ENCODE data around the gene DEDD2. TPM values are rescaled to one million over a fixed set of nuclear protein-coding genes. Genes with fewer than 3 reads are reported as not detected.

DEDD2 gene
- total and polyA plus RNA-seq, 2 donors (not counting 3 experiments of a cell fraction or from before 2014, with no cell fraction given) = 19.5 to 34.8 TPM

DNA sequence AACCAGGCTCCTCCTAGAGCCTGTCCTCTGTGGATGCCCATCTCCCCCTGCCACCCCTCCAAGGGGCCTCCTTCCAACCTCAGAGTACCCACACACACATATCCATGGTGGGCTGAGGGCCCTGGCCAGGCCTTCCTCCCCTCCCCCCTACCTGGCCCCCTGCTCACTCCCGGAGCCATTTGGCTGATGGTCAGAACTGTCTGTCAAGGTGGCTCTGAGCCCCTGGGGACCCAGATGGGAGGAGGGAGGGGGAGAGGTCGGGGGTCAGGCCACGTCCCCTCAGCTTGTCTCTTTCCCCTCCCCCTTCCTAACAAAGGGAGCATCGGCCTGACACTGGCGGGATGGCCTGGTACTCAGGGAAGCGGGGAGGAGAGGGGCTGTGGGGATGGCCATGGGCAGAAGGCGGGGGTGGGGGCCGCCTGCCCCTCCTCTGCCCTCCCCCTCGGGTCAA lies 66.5 kb downstream of the DEDD2 start:
- TF ChIP-seq EZH2 (IDR thresholded peaks at IDR 0.05; ENCODE audit: borderline replicate concordance, low read depth, low read length, severe bottlenecking) (peak; percentile 43), POLR2AphosphoS5 (IDR thresholded peaks at IDR 0.05; ENCODE audit: insufficient read depth, low read depth, low read length) (no peak), FOS (IDR thresholded peaks at IDR 0.05; ENCODE audit: borderline replicate concordance, insufficient read depth, low read length) (no peak)
- TF ChIP-seq, protein P1, sequence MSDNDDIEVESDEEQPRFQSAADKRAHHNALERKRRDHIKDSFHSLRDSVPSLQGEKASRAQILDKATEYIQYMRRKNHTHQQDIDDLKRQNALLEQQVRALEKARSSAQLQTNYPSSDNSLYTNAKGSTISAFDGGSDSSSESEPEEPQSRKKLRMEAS (IDR thresholded peaks at IDR 0.05; ENCODE audit: insufficient read depth, insufficient read length) = no peak
- intact Hi-C loops (cut with micrococcal nuclease) = no loop called here
- dilution Hi-C loops (cut with MboI; ENCODE audit: extremely low pct_ligation_motif_present, low sequenced_read_pairs) = no loop called here
- Histone ChIP-seq H3K27ac (ENCODE audit: insufficient read depth, low read depth, low read length) (no peak overlapping the region), H4K20me1 (replicated peaks; ENCODE audit: control insufficient read depth, extremely low read depth, insufficient read depth, low read length) (no peaks in the 10 kb centered on the region), H3K9me1 (replicated peaks; ENCODE audit: control insufficient read depth, extremely low read depth, insufficient read depth, low read length) (no peaks in the 10 kb centered on the region), H3K4me1 (ENCODE audit: control insufficient read depth, extremely low read depth, insufficient read depth, low read length) (no peaks in the 10 kb centered on the region), H3K79me2 (ENCODE audit: control insufficient read depth, insufficient read depth, low read length) (no peaks in the 10 kb centered on the region), H3K4me3 (replicated peaks in 1 of 3; ENCODE audit: insufficient read depth in 1 of 3, low read depth in 1 of 3, low read length in 3 of 3) (no peak overlapping the region), H3K27me3 (ENCODE audit: control insufficient read depth in 2 of 2, insufficient read depth in 2 of 2, low read length in 2 of 2) (peaks cover 26 to 35% of the 10 kb centered on the region in 2 experiments), H3K36me3 (ENCODE audit: control insufficient read depth in 2 of 2, extremely low read depth in 1 of 2, insufficient read depth in 2 of 2, low read length in 2 of 2) (no peaks in the 10 kb centered on the region), H3K4me2 (ENCODE audit: insufficient read depth, low read length) (no peak overlapping the region), H3K9me3 (replicated peaks; ENCODE audit: control insufficient read depth, insufficient read depth, low read length) (no peaks in the 10 kb centered on the region), H3K9ac (replicated peaks; ENCODE audit: extremely low read depth, insufficient read depth, low read length) (no peak overlapping the region), H2AFZ (ENCODE audit: low read depth, low read length) (no peak overlapping the region)
- POLR2A ChIA-PET = no interaction called here
- FAIRE-seq (no peak), DNase-seq (ENCODE audit: low read depth, low spot score) (no peak)
- no TSS peak for BruUV-seq (replicated peaks)
- CTCF ChIA-PET = no interaction called here

DNA sequence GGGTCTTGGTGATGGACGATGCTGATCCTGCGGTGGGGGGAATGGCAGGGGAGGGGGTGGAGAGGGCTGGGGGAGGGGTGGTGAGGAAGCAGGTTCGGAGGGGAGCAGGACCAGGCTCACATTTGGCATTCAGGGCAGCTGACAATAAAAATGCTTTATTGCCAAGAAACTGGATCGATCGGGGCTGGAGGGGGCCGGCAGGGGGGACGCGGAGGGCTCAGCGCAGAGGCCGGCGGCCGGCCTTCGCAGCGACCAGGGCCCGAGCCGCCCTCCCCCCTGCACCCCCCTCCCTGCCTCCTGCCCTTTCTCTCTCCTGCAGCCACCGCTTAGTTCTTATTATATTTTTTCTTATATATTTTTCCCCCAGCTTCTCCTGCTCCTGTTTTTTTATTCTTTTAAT lies 67.1 kb downstream of the DEDD2 start:
- no peaks in the 10 kb centered on the region for H3K36me3 ChIP-seq (ENCODE audit: control insufficient read depth in 2 of 2, extremely low read depth in 1 of 2, insufficient read depth in 2 of 2, low read length in 2 of 2)
- no peaks in the 10 kb centered on the region for H3K9me1 ChIP-seq (replicated peaks; ENCODE audit: control insufficient read depth, extremely low read depth, insufficient read depth, low read length)
- FAIRE-seq = no peak
- no peak overlapping the region for H3K4me3 ChIP-seq (replicated peaks in 1 of 3; ENCODE audit: insufficient read depth in 1 of 3, low read depth in 1 of 3, low read length in 3 of 3)
- POLR2A ChIA-PET = no interaction called here
- BruUV-seq (replicated peaks) = no TSS peak
- no peak overlapping the region for H3K9ac ChIP-seq (replicated peaks; ENCODE audit: extremely low read depth, insufficient read depth, low read length)
- TF ChIP-seq, protein P2, sequence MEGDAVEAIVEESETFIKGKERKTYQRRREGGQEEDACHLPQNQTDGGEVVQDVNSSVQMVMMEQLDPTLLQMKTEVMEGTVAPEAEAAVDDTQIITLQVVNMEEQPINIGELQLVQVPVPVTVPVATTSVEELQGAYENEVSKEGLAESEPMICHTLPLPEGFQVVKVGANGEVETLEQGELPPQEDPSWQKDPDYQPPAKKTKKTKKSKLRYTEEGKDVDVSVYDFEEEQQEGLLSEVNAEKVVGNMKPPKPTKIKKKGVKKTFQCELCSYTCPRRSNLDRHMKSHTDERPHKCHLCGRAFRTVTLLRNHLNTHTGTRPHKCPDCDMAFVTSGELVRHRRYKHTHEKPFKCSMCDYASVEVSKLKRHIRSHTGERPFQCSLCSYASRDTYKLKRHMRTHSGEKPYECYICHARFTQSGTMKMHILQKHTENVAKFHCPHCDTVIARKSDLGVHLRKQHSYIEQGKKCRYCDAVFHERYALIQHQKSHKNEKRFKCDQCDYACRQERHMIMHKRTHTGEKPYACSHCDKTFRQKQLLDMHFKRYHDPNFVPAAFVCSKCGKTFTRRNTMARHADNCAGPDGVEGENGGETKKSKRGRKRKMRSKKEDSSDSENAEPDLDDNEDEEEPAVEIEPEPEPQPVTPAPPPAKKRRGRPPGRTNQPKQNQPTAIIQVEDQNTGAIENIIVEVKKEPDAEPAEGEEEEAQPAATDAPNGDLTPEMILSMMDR (IDR thresholded peaks at IDR 0.05; ENCODE audit: extremely low read depth in 1 of 2, insufficient read depth in 1 of 2, low read depth in 1 of 2, low read length in 2 of 2) = no peak
- TF ChIP-seq POLR2AphosphoS5 (IDR thresholded peaks at IDR 0.05; ENCODE audit: insufficient read depth, low read depth, low read length) = no peak
- intact Hi-C loops (cut with micrococcal nuclease) = no loop called here
- no peaks in the 10 kb centered on the region for H3K79me2 ChIP-seq (ENCODE audit: control insufficient read depth, insufficient read depth, low read length)
- no peaks in the 10 kb centered on the region for H3K4me1 ChIP-seq (ENCODE audit: control insufficient read depth, extremely low read depth, insufficient read depth, low read length)
- H4K20me1 ChIP-seq (replicated peaks; ENCODE audit: control insufficient read depth, extremely low read depth, insufficient read depth, low read length) = no peaks in the 10 kb centered on the region
- peaks cover 20 to 29% of the 10 kb centered on the region in 2 experiments for H3K27me3 ChIP-seq (ENCODE audit: control insufficient read depth in 2 of 2, insufficient read depth in 2 of 2, low read length in 2 of 2)
- H3K4me2 ChIP-seq (ENCODE audit: insufficient read depth, low read length) = no peak overlapping the region
- no peaks in the 10 kb centered on the region for H3K9me3 ChIP-seq (replicated peaks; ENCODE audit: control insufficient read depth, insufficient read depth, low read length)
- H2AFZ ChIP-seq (ENCODE audit: low read depth, low read length) = no peak overlapping the region
- no peak for DNase-seq (ENCODE audit: low read depth, low spot score)
- CTCF ChIA-PET = no interaction called here
- H3K27ac ChIP-seq (ENCODE audit: insufficient read depth, low read depth, low read length) = no peak overlapping the region
- dilution Hi-C loops (cut with MboI; ENCODE audit: extremely low pct_ligation_motif_present, low sequenced_read_pairs) = no loop called here

All from endothelial cell of umbilical vein (primary cell).